HG03108 (cell line): ENCODE results near the gene EIF4G3.
"Not testable (repeated sequence)": the region's sequence is repeated elsewhere in the genome, so short reads cannot be mapped to it uniquely, and the experiment has no call there.

Experiments
- ATAC-seq: cut with Tn5 transposase; IDR thresholded peaks from one replicate; pipeline ENCODE4 v1.9.1; 2021; ENCODE audit warnings: moderate library complexity; ENCODE audit not compliant: unreplicated experiment

Gene EIF4G3, protein sequence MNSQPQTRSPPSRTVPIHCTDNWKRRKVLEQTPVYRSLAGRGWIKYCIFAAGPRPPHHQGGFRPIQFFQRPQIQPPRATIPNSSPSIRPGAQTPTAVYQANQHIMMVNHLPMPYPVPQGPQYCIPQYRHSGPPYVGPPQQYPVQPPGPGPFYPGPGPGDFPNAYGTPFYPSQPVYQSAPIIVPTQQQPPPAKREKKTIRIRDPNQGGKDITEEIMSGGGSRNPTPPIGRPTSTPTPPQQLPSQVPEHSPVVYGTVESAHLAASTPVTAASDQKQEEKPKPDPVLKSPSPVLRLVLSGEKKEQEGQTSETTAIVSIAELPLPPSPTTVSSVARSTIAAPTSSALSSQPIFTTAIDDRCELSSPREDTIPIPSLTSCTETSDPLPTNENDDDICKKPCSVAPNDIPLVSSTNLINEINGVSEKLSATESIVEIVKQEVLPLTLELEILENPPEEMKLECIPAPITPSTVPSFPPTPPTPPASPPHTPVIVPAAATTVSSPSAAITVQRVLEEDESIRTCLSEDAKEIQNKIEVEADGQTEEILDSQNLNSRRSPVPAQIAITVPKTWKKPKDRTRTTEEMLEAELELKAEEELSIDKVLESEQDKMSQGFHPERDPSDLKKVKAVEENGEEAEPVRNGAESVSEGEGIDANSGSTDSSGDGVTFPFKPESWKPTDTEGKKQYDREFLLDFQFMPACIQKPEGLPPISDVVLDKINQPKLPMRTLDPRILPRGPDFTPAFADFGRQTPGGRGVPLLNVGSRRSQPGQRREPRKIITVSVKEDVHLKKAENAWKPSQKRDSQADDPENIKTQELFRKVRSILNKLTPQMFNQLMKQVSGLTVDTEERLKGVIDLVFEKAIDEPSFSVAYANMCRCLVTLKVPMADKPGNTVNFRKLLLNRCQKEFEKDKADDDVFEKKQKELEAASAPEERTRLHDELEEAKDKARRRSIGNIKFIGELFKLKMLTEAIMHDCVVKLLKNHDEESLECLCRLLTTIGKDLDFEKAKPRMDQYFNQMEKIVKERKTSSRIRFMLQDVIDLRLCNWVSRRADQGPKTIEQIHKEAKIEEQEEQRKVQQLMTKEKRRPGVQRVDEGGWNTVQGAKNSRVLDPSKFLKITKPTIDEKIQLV (N-terminal part only)

GRCh38 chr1:21176586-21177555 lies at the start of gene EIF4G3:
Gene EIF4G3 (minus strand): TSS chr1:21176897. CDS start chr1:21002742, 174,155 bp downstream.
- peak; percentile 92 for ATAC-seq

- ATAC-seq: no peak
These were observed 48.4 kb upstream of the EIF4G3 start for GRCh38 chr1:21225065-21225464.

DNA sequence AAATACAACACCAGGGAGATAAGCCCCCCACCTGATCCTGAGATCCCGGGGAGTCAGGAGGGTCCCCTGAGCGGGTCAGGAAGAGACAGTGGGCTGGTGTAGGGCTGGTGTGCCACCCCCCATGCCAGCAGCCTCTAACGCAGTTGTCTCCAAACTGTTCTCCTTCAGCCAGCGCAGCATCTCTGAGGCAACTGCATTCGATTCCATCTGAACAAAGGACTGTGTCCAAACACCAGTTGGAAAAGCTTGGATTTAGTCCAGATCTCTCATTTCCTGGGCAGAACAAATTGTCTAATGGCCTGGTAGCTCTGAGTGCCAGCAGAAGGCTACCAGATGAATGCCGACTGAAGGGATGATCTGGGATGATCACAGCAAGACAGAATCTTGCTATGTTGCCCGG lies 44.1 kb upstream of the EIF4G3 start:
- no peak for ATAC-seq

- ATAC-seq: no peak
These were observed 43.0 kb upstream of the EIF4G3 start for GRCh38 chr1:21219674-21220073.

- no peak for ATAC-seq
These were observed 41.3 kb upstream of the EIF4G3 start for GRCh38 chr1:21217812-21218596.

DNA sequence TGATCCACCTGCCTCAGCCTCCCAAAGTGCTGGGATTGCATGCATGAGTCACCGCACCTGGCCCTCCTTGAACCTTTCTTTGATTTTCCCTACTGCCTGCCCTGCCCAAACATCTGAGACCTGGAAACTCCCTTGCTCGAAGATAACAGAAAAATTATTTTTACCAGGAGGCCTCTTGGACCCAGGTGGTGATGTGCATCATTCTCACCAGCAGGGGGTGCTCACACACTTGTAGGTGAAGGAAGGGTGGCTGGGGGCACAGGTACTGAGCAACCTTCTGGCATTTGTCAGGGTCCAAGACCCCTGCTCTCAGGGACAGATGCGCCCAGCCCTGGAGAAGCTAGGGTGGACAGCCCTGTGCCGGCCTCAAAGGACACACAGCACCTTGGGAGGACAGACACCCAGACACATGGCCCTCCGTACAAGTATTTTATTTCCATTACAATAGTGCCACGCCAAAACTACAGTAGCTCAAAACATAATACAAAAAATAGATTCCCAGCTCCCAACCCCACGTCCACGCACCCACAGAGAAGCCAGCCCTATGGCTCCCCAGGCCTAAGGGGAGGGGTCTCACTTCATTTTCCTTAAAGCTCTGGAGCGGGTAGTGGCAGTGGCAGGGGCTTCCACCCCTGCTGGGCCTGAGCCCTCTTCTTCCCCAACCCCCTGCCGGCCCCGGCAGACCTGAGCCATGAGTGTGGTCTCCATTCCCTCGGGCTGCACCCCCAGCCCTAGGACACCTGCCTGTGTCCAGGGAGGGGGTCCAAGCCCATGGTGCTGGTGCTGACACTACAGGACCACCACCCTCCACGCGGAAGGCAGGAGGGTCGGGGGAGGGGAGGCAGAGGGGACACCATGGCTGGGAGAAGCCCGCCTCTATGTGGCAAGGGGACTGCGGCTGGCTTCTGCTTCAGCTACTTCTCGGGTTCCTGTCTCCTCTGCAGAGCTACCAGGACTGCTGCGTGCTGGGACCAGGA lies 40.4 kb upstream of the EIF4G3 start:
- ATAC-seq: no peak

DNA sequence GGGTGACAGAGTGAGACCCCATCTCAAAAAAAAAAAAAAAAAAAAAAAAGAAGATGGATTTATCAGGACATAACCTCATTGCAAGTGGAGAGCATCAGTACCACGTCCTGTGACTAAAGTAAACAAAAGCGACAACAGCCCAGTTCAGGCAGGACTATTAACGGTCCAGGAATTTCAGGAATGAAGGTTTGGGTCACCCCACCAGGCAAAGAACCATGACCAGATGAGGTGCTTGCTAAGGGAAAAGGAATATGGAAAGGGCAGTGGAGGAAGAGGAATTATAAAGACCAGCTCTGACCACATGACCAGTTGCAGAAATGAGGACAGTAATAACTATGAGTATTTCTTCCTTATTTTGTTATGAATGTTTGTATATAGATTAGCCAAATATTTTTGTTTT lies 35.4 kb upstream of the EIF4G3 start:
- ATAC-seq: no peak

DNA sequence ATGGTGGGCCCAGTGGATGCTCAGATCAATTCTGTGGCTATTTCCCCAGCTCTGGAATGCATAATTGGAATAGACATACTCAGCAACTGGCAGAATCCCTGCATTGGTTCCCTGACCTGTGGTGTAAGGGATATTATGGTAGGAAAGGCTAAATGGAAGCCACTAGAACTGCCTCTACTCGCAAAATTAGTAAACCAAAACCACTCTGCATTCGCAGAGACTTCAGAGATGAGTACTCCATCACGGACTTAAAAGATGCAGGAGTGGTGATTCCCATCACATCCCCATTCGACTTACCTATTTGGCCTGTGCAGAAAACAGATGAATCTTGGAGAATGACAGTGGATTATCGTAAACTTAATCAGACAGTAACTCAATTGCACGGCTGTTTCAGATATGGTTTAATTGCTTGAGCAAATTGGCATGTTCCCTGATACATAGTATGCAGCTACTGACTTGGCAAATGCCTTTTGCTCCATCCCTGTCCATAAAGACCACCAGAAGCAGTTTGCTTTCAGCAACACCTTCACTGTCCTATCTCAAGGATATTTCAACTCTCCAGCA lies 31.5 kb upstream of the EIF4G3 start:
- ATAC-seq: not testable (repeated sequence)

- ATAC-seq: no peak
These were observed 29.4 kb upstream of the EIF4G3 start for GRCh38 chr1:21206117-21206516.

GRCh38 chr1:21205416-21205815 lies 28.7 kb upstream of the EIF4G3 start:
- no peak for ATAC-seq

GRCh38 chr1:21201650-21202049 lies 25.0 kb upstream of the EIF4G3 start:
- no peak for ATAC-seq

- ATAC-seq: not testable (repeated sequence)
These were observed 24.5 kb upstream of the EIF4G3 start for GRCh38 chr1:21201238-21201637.

DNA sequence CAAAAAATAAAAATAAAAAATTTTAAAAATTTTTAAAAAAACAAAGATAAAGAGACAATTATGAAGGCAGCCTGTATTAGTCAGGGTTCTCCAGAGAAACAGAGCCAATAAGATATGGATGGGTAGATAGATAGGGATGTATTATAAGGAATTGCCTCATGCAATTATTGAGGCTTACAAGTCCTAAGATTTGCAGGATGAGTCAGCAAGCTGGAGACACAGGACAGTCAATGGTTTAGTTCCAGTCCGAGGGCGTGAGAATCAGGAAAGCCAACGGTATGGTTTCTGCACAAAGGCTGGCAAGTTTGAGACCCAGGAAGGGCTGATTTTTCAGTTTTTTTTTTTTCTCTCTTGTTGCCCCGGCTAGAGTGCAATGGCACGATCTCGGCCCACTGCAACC lies 24.1 kb upstream of the EIF4G3 start:
- no peak for ATAC-seq

GRCh38 chr1:21198929-21199328 lies 22.2 kb upstream of the EIF4G3 start:
- ATAC-seq: no peak

DNA sequence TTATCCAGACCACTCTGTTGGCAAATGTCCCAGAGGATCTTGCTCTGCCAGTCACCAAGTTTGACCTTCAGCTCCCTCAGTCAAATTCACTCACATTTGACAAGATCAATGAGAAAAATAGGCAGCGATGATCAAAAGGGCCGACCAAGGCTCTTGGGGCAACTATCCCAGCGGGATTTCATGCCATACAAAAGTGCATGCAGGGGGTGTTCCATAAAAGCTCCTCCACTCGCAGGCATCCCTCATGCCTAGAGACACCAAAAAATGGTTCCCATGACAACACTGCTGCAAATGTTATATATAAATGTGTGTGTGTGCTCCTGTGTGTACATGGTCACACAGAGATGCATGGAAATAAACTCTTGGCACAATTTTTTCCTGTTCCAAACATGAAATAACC lies 16.2 kb upstream of the EIF4G3 start:
- no peak for ATAC-seq

DNA sequence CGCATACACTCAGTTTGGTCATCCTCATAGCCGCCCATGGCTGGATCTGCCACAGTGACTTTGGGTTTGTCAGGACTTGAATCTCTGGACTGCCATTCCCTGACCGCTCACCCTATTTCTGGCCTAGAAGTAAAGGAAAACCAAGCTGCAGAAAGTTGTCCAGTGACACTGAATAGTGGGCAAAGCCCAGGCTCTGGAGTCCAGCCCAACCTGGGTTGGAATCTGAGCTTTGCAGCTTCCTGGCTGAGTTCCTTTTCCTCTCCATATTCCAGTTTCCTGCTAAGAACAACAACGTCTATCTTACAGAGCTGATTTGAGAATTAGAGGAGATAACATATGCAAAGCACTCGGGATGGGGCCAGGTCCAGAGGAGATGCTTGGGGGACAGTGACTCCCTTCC lies 15.6 kb upstream of the EIF4G3 start:
- ATAC-seq: no peak

DNA sequence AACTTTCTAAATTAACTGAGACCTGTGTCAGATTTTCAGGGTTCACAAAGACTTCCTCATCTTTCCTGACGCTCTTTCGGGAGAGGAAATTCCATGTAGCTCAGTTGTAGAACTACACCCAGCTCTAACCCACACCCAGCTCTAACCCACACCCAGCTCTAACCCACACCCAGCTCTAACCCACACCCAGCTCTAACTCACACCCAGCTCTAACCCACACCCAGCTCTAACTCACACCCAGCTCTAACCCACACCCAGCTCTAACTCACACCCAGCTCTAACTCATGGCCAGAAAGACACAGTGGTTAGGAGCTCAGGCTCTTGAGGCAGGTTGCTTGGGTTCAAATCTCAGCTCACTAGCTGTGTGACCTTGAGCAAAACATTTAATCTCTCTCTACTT lies 14.1 kb upstream of the EIF4G3 start:
- ATAC-seq: not testable (repeated sequence)

GRCh38 chr1:21189906-21190500 lies 13.3 kb upstream of the EIF4G3 start:
- ATAC-seq: no peak
